T follicular helper cell (primary cell): ENCODE measurements around the gene TBC1D9B.
A peak's percentile ranks its signal among the peaks of the same experiment; 100 is the strongest.
"Not testable (repeated sequence)": the region's sequence is repeated elsewhere in the genome, so short reads cannot be mapped to it uniquely, and the experiment has no call there.

ENCODE experiments used
- DNase-seq: peaks from one replicate; pipeline ENCODE4 v3.0.0-alpha.2; 2020; ENCODE audit warnings: low read depth

The TBC1D9B gene

DNA sequence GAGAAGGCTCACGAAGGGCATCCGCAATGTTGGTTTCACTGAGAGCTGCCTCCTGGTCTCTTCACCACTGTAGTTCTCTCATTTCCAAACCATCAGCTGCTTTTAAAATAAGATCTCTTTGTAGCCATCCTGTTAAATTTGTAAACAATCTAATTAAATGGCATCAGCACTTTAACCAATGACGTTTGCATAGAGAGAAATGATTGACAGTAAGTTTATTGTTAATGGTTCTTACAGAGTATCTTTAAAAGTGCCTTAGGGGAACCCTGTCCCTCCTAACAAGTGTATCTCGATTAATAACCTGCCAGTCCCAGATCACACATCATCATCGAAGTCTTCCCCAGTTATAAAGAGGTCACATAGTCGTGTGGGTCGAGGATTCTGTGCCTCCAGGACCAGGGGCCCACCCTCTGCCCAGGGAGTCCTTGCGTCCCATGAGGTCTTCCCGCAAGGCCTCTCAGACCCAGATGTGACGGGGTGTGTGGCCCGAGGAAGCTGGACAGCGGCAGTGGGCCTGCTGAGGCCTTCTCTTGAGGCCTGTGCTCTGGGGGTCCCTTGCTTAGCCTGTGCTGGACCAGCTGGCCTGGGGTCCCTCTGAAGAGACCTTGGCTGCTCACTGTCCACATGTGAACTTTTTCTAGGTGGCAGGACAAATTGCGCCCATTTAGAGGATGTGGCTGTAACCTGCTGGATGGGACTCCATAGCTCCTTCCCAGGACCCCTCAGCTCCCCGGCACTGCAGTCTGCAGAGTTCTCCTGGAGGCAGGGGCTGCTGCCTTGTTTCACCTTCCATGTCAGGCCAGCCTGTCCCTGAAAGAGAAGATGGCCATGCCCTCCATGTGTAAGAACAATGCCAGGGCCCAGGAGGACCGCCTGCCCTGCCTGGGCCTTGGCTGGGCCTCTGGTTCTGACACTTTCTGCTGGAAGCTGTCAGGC, 70.4 kb downstream of the TBC1D9B start:
- no peak for DNase-seq

DNA sequence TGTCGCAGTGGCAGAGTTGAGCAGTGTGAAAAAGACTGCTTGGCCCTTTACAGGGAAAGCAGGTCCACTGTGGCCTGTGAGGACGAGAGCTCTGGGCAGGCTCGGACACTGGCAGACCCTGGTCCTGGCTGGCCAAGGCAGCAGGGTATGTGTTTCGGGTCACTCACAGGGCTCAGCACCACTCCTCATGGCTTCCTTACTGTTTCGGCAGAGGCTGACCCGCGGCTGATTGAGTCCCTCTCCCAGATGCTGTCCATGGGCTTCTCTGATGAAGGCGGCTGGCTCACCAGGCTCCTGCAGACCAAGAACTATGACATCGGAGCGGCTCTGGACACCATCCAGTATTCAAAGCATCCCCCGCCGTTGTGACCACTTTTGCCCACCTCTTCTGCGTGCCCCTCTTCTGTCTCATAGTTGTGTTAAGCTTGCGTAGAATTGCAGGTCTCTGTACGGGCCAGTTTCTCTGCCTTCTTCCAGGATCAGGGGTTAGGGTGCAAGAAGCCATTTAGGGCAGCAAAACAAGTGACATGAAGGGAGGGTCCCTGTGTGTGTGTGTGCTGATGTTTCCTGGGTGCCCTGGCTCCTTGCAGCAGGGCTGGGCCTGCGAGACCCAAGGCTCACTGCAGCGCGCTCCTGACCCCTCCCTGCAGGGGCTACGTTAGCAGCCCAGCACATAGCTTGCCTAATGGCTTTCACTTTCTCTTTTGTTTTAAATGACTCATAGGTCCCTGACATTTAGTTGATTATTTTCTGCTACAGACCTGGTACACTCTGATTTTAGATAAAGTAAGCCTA, 71.3 kb downstream of the TBC1D9B start:
- no peak for DNase-seq

DNA sequence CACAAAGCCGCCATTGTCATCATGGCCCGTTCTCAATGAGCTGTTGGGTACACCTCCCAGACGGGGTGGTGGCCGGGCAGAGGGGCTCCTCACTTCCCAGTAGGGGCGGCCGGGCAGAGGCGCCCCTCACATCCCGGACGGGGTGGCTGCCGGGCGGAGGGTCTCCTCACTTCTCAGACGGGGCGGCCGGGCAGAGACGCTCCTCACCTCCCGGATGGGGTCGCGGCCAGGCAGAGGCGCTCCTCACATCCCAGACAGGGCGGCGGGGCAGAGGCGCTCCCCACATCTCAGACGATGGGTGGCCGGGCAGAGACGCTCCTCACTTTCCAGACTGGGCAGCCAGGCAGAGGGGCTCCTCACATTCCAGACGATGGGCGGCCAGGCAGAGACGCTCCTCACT, 72.8 kb downstream of the TBC1D9B start:
- not testable (repeated sequence) for DNase-seq

GRCh38 chr5:179834120-179834519, 73.6 kb downstream of the TBC1D9B start:
- no peak for DNase-seq

- DNase-seq: no peak
Measured at GRCh38 chr5:179833709-179834070, 74.0 kb downstream of the TBC1D9B start.

DNA sequence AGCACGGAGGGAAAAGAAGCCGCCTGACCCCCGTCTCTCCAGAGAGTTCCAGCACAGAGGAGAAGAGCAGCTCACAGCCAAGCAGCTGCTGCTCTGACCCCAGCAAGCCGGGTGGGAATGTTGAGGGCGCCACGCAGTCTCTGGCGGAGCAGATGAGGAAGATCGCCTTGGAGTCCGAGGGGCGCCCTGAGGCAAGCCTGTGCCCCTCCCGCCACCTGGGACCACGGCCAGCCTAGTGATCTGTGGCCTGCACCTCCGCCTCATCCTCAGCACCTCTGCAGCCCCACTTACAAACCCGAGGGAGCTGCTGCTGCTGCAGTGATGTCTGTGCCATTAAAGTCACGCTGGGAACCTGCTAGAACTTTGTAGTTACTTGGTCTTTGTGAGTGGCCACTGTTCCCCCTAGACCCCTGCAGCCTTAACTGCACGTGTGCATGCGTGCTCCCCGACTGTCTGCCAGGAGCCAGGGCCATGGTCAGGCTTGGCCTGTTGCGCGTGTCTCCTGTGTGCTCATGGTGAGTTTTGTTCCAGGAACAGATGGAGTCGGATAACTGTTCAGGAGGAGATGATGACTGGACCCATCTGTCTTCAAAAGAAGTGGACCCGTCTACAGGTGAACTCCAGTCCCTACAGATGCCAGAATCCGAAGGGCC, 74.5 kb downstream of the TBC1D9B start:
- no peak for DNase-seq

DNA sequence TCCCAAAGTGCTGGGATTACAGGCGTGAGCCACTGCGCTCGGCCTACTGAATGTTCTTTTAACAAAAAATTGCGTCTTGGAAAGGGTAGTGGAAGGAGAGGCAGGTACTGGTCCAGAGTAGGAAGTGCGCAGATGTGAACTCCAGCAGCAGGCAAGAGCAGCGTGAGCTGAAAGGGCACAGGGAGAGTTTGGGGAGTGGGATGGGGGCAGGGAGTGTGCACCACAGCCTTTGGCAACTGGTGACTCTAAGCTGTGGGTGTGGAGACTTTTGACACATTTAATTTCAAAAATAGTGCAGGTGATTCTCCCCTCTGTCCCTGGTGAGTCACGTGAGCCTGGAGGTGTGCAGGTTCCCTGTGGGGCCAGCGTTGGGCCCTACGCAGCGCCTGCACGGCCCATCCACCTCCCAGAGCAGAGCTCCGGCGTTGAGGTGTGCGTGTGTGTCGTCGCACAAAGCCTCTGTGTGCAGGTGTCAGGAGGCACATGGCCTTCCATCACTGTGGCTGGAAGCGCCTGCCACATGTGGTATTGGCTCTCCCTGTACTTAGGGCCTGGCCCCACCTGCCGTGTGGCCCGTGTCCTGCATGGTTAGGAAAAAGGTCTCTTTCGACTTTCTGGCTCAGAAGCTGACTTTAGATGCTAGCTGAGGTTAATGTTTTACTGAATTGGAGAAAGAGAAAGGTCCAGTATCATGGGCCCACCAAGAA, 75.5 kb downstream of the TBC1D9B start:
- no peak for DNase-seq

DNA sequence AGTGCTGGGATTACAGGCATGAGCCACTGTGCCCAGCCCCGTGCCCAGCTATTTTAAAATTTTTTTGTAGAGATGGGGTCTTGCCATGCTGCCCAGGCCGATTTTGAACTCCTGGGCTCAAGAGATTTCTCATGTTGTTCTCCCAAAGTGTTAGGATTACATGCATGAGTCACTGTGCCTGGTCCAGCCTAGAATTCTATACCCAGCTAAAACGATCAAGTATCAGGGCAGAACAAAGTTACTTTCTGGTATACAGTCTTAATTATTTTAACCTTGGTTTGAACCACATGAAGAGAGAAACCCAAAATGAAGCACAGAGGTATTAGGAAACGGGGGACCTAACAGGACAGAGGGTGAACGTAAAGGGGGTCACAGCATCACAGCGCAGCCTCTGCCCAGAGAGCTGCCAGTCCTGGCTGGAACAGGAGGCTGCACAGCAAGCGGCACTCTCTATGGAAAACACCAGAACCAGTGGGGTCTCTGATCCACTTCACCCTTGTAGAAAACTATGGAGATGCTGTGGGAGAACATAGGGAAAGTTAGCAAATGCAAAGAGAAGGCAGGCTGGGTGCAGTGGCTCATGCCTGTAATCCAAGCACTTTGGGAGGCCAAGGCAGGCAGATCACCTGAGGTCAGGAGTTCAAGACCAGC, 76.8 kb downstream of the TBC1D9B start:
- no peak for DNase-seq

DNA sequence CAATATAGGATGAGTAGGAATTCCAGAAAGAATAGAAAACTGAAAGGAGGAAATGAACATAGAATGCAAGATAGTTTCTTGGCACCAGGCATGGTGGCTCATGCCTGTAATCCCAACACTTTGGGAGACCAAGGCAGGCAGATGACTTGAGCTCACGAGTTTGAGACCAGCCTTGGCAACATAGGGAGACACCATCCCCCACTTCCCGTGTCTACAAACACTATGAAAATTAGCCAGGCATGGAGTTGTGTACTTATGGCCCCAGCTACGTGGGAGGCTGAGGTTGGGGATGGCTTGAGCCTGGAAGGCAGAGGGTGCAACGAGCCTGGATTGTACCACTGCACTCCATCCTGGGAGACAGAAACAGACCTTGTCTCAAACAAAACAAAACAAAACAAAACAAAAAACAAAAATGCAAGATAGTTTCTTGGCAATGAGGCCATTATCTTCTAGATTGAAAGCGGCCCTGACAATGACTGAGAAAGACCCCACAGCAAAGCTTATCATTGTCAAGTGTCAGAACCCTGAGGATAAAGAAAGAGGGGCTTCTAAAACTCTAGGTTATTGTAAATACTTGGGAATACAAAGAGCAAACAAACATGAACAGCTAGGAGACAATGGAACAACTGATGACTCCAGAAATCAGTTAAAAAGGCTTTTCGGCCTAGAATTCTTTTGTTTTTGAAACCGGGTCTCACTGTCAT, 77.8 kb downstream of the TBC1D9B start:
- no peak for DNase-seq

GRCh38 chr5:179828756-179829421, 78.8 kb downstream of the TBC1D9B start:
- no peak for DNase-seq

DNA sequence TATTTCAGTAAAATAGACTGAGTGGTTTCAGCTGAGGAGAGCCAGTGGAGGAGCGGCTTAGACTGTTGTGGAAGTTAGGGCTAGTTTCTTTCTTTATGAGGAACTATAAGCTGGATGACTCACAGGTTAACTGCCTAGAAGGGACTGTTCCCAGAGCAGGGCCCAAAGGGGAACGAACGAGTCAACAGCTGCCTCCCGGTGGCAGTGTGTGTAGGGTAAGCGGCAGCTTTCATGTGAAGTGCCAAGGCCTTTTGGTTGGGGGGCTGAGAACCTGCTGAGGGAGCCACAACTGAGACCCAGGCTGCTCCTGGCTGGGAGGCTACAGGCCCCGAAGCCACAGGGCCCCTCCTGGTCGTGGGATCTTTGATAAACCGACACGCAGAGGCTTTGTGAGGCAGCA, 80.0 kb downstream of the TBC1D9B start:
- DNase-seq: no peak

DNA sequence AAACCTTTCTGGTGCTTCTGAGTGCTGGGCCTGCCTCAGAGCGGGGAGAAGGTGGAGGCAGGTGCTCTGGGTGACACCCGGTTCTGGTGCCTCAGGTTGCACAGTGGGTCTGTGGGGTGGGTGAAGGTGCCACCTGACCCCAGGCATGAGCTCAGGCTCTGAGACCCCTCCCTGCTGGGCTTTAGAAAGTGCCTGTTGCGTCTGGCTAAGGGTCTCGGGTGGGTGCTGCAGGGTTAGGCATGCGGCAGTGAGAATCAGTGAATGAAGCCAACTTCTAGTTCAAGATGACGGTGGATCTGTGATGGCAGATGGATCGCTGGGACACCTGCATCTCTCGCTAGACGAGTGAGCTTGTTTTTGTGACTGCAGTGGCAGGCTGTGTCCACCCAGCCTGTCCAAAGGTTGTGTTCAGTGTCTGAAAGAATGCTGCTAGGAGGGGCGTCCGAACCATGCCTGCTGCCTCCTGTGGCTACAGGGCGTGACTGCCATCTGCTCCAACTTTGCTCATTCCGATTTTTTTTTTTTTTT, 82.0 kb downstream of the TBC1D9B start:
- no peak for DNase-seq

- DNase-seq: no peak
Measured at GRCh38 chr5:179824745-179825112, 83.0 kb downstream of the TBC1D9B start.

GRCh38 chr5:179823937-179824744, 83.6 kb downstream of the TBC1D9B start:
- no peak for DNase-seq

DNA sequence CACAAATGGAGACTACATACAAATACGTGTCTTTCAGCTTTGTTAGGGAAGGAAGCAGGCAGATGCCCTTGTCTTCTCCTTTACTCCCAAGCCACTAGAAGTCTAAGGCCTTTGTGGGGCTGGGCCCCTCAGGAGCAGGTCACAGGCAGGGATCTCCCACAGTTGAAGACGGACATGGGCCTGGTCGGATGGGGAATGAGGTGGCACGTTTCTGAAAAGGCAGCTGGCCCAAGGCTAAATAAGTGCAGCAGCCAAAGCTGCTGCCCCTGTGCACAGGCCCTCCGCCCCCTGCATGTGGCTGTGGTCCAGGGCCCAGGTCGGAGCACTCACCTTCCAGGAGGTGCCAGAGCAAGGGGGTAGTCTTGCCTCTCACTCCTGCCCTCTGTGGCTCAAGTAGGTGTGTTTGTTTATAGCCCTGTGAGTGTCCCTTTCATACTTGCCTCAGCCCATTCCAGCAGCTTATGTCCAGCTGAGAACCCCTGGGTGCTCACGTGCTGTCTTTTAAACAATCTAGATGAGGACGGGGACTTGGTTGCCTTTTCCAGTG, 85.2 kb downstream of the TBC1D9B start:
- DNase-seq: no peak

- DNase-seq: no peak
Measured at GRCh38 chr5:179822059-179822432, 85.7 kb downstream of the TBC1D9B start.

DNA sequence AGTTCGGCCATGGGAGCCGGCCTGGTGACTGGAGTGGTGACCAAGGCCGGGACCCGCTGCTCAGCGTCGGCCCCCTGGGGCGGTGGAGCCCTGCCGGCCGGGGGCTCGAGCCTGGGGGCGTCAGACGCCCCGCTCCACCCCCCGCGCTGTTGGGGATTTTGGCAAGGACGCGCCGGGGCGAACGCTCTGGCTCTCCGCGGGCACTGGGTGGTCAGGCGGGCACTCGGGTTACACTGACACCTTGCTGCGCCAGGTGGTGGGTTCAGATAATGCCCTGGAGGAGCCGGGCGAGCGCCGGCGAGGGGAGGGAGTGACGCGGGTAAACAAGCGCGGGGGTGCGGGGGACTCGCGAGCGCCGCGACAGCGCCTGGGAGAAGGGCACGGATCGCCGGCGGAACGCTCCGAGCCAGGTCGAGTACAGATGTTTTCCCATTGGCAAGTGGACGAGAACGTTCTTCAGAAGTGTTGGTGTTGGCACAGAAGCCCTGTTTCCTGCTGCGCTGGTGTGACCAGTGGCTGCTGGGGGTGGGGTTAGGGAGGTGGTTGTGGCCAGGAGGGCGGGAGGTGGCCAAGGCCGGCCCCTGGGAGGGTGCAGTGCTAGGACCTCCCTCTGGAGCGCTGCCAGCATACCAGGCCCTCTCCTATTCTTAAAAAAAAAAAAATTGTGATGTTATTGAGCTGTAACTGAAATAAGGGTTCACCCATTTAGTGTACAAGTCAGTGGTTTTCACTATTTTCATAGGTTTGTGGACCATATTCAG, 86.2 kb downstream of the TBC1D9B start:
- peak; percentile 81 for DNase-seq
